SHP77 (cell line): Measurements from ENCODE around the gene IGBP1.
"Not testable (repeated sequence)": the region's sequence is repeated elsewhere in the genome, so short reads cannot be mapped to it uniquely, and the experiment has no call there.

Experiments used
- DNase-seq, 2 experiments: peaks; one replicate each; lab custom pipeline; 2025; lab: John Stamatoyannopoulos, UW

The IGBP1 gene

GRCh38 chrX:70168238-70169188 is 35.3 kb downstream of the IGBP1 start:
- DNase-seq, result peak in 1 of 2 experiments; percentile 0

DNA sequence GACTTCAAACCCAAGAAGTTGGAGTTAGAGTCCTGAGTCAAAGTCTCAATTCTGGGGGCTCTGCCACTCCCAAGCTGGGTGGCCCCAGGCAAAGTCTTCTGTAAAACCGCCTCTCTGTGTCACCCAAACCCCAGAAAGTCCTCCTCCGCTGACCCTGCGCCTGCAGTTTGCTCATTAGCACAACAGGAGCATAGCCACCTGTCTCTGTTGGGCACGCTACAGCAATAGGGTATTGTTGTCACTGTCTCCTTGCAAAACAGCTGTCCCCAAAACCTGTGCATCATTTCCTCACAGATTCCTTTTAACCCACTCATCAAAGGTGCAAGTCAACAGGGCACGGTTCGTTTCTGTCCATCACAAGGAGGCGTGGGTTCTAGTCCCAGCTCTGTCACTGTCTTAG is 36.0 kb downstream of the IGBP1 start:
- DNase-seq, result no peak

DNA sequence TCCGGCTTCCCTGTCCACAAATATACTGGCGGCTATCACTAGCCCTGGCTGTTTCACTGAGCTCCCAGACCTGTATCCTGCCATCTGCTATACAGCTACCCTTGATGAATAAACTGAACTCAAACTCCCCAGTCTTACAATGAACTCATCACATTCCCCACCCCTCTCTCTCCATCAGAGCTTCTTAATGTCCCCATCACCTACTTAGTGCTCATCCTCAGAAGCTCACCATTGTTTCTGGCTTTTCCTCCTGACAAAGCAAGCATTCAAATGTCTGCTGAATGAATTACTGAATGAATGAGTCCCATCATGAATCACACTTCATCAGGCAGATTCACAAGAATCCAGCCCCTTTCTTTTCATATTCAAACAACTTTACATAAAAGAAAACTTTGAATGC is 38.4 kb downstream of the IGBP1 start:
- no peak for DNase-seq

GRCh38 chrX:70172221-70172620 is 39.0 kb downstream of the IGBP1 start:
- DNase-seq, result no peak

GRCh38 chrX:70172964-70173363 is 39.7 kb downstream of the IGBP1 start:
- no peak for DNase-seq

DNA sequence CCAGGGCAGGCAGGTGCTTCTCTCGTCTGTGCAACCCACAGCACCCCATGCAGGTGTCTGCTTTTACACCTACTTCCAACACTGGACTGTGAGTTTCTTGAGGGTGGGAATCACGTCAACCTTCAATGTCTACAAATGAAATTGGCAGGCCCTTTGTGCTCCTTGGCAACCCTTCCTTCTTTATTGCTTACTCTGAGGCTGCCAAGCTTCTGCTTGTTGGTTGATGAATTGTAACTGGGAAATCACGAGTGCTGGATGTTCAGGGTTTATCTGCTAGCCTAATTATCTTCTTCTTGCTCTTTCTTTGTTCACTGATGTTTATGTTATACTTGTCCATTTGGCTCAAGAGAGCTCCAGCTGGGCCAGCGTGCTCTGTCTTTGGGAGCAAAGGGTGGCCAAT is 41.5 kb downstream of the IGBP1 start:
- no peak for DNase-seq

DNA sequence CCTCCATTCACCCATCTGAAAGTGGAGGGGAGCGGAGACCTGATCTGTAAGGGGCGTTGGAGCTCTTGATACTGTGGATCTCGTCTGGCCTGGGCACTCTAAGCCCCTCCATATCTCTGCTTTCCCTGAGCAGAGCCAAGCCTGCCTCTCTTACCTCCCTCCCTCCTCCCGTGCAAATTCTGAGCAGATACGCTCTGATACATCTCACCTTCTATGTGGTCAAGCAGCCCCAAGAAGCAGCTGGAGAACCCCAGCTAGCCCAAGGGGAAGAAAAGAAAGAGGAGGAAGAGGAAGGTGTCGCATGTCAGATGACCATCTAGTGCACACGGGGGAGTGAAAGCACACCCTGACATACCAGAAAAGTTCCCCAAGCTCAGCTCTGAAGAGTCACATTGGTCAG is 42.1 kb downstream of the IGBP1 start:
- no peak for DNase-seq

GRCh38 chrX:70176938-70177533 is 43.8 kb downstream of the IGBP1 start, which contains the start of gene DGAT2L6:
DGAT2L6 (plus strand) TSS chrX:70177483; CDS start chrX:70177583, 100 bp downstream.
- no peak for DNase-seq

DNA sequence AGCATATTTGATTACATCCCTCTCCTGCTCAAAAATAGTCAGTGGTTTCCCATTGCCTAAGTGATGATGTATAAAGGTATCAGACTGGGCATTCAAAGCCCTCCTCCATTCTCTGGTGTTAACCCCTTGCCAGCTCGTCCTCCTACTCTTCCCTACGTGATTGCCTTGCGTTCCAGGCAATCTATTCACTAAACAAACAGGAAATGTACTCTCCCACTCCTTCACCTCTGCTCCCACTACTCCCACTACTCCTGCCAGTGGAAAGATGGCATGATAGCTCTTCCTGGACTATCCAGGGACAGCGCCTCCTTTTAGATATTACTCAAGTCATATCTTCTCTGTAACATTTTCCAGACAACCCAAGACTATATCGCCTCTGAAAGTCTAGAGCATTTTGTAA is 49.8 kb downstream of the IGBP1 start:
- no peak for DNase-seq

GRCh38 chrX:70190225-70190624 is 57.0 kb downstream of the IGBP1 start:
- DNase-seq, result no peak

GRCh38 chrX:70196961-70197720 is 63.9 kb downstream of the IGBP1 start:
- DNase-seq, result peak; percentile 28 to 61

GRCh38 chrX:70201732-70202131 is 68.5 kb downstream of the IGBP1 start:
- DNase-seq, result no peak

DNA sequence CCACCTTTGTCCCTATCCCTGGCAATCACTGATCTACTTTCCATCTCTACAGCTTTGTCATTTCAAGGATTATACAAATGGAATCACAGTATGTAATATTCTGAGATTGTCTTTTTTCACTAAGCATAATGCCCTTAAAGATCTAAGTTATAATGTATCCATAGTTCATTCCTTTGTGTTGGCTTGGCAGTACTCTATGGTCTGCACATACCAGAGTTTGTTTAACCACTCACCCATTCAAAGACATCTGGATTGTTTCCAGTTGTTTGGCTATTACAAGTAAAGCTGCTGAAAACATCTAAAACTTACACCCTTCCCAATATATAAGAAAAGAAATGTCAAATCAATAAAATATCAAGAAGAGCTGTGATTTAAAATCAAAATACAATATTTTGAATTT is 75.2 kb downstream of the IGBP1 start:
- no peak for DNase-seq

- not testable (repeated sequence) for DNase-seq
Observed at GRCh38 chrX:70209570-70209969, 76.3 kb downstream of the IGBP1 start.
